ENCODE measurements around the gene CHRM5. TPM values are rescaled to one million over a fixed set of nuclear protein-coding genes. Genes with fewer than 3 reads are reported as not detected.

CHRM5 gene
- polyA plus RNA-seq, 1 experiment = 0.04 TPM

GRCh38 chr15:34006381-34006780 is 38.1 kb downstream of the CHRM5 start:
- no peak for DNase-seq (ENCODE audit: low read depth)
- Histone ChIP-seq H3K4me3 (ENCODE audit: low read depth, low read length) (no peak overlapping the region), H3K27me3 (ENCODE audit: control insufficient read depth, insufficient read depth, low read length) (no peaks in the 10 kb centered on the region), H3K36me3 (ENCODE audit: control insufficient read depth, insufficient read depth, low read length) (no peaks in the 10 kb centered on the region)
- CTCF ChIA-PET = no interaction called here
- POLR2A ChIA-PET = no interaction called here
- TF ChIP-seq, protein P1, sequence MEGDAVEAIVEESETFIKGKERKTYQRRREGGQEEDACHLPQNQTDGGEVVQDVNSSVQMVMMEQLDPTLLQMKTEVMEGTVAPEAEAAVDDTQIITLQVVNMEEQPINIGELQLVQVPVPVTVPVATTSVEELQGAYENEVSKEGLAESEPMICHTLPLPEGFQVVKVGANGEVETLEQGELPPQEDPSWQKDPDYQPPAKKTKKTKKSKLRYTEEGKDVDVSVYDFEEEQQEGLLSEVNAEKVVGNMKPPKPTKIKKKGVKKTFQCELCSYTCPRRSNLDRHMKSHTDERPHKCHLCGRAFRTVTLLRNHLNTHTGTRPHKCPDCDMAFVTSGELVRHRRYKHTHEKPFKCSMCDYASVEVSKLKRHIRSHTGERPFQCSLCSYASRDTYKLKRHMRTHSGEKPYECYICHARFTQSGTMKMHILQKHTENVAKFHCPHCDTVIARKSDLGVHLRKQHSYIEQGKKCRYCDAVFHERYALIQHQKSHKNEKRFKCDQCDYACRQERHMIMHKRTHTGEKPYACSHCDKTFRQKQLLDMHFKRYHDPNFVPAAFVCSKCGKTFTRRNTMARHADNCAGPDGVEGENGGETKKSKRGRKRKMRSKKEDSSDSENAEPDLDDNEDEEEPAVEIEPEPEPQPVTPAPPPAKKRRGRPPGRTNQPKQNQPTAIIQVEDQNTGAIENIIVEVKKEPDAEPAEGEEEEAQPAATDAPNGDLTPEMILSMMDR (IDR thresholded peaks at IDR 0.05; ENCODE audit: insufficient read depth, low read depth, low read length) = no peak

- ChIA-PET CTCF (interaction anchor here (1.1 kb wide), 1 partner anchor 15 kb away, joined by 3 read pairs; no protein-coding TSS in a partner anchor), POLR2A (no interaction called here)
- H3K4me3 ChIP-seq (ENCODE audit: low read depth, low read length) = no peak overlapping the region
- TF ChIP-seq, protein P1 (IDR thresholded peaks at IDR 0.05; ENCODE audit: insufficient read depth, low read depth, low read length) = no peak
- H3K27me3 ChIP-seq (ENCODE audit: control insufficient read depth, insufficient read depth, low read length) = no peaks in the 10 kb centered on the region
- no peak for DNase-seq (ENCODE audit: low read depth)
- H3K36me3 ChIP-seq (ENCODE audit: control insufficient read depth, insufficient read depth, low read length) = no peaks in the 10 kb centered on the region
Measured at GRCh38 chr15:34009656-34010055, 41.4 kb downstream of the CHRM5 start.

GRCh38 chr15:34010921-34011320 is 42.6 kb downstream of the CHRM5 start:
- ChIA-PET POLR2A (no interaction called here), CTCF (no interaction called here)
- no peaks in the 10 kb centered on the region for H3K27me3 ChIP-seq (ENCODE audit: control insufficient read depth, insufficient read depth, low read length)
- H3K4me3 ChIP-seq (ENCODE audit: low read depth, low read length) = no peak overlapping the region
- no peaks in the 10 kb centered on the region for H3K36me3 ChIP-seq (ENCODE audit: control insufficient read depth, insufficient read depth, low read length)
- TF ChIP-seq, protein P1 (IDR thresholded peaks at IDR 0.05; ENCODE audit: insufficient read depth, low read depth, low read length) = no peak
- no peak for DNase-seq (ENCODE audit: low read depth)

GRCh38 chr15:34011481-34011880 is 43.2 kb downstream of the CHRM5 start:
- Histone ChIP-seq H3K36me3 (ENCODE audit: control insufficient read depth, insufficient read depth, low read length) (no peaks in the 10 kb centered on the region), H3K27me3 (ENCODE audit: control insufficient read depth, insufficient read depth, low read length) (no peaks in the 10 kb centered on the region), H3K4me3 (ENCODE audit: low read depth, low read length) (no peak overlapping the region)
- ChIA-PET CTCF (no interaction called here), POLR2A (no interaction called here)
- DNase-seq (ENCODE audit: low read depth) = no peak
- TF ChIP-seq, protein P1 (IDR thresholded peaks at IDR 0.05; ENCODE audit: insufficient read depth, low read depth, low read length) = no peak

DNA sequence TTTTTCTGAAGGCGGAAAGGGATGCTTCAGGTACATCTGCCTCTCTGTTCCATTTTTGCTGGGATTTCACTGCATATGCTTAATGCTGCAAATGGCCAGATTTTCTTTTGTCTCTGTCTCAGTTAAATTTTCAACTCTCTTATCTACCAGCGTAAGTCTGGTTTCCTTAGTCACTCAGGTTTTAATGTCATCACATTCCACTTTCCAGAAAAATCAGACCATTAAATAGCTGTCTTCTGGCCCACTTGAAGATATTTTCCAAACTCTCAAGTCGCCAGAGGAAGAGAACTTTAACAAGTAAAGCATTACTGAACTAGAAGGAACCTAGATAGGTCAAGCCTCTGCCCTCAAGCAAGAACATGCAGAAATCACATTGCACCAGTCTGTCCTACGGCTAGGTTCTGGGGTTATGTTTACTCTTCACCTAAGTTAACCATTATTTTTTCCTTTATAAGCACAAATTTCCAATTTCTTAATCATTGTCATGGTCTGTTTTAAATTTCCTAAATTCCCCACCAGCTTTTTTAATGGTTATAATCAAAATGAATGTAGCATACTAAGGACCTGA is 44.2 kb downstream of the CHRM5 start:
- DNase-seq (ENCODE audit: low read depth) = no peak
- CTCF ChIA-PET = interaction anchor here (0.6 kb wide), 1 partner anchor 953 kb away, joined by 3 read pairs; no protein-coding TSS in a partner anchor
- POLR2A ChIA-PET = no interaction called here
- Histone ChIP-seq H3K36me3 (ENCODE audit: control insufficient read depth, insufficient read depth, low read length) (no peaks in the 10 kb centered on the region), H3K27me3 (ENCODE audit: control insufficient read depth, insufficient read depth, low read length) (no peaks in the 10 kb centered on the region), H3K4me3 (ENCODE audit: low read depth, low read length) (no peak overlapping the region)
- TF ChIP-seq, protein P1 (IDR thresholded peaks at IDR 0.05; ENCODE audit: insufficient read depth, low read depth, low read length) = no peak

All from BJ (cell line).